HCT116 (cell line): ENCODE results near the gene NRCAM. TPM values are rescaled to one million over a fixed set of nuclear protein-coding genes. Genes with fewer than 3 reads are reported as not detected.
"Not testable (repeated sequence)": the region's sequence is repeated elsewhere in the genome, so short reads cannot be mapped to it uniquely, and the experiment has no call there.

Experiments used
- ATAC-seq: fragments of 200-7000 bp; cut with Tn5 transposase; 2 replicates; pipeline ENCODE4 v1.9.1; 2020; ENCODE audit warnings: mild to moderate bottlenecking, moderate library complexity
- BruUV-seq: library from RNA; stranded (reverse); fragments of 400-500 nt; replicated peaks from 2 replicates; lab custom pipeline; 2021; lab: Mats Ljungman, UMichigan
- CTCF ChIA-PET: fragments of 300-600 bp; sonication (Branson Sonifier 250); formaldehyde crosslinking; loops from one replicate; lab custom pipeline; 2021; ENCODE audit warnings: antibody characterized with exemption; lab: Charles Lee
- POLR2A ChIA-PET: fragments of 300-600, 350-600 bp; sonication (Branson Sonifier 250); formaldehyde crosslinking; loops from one replicate; lab custom pipeline; 2021; ENCODE audit warnings: antibody characterized with exemption; lab: Charles Lee
- RAD21 ChIA-PET, 2 experiments: fragments of 300-600 bp; sonication (Branson Sonifier 250); formaldehyde crosslinking; loops; one replicate each; lab custom pipeline; 2023; ENCODE audit warnings: low total read pairs in 2 of 2; ENCODE audit not compliant: uncharacterized antibody in 2 of 2, unreplicated experiment in 2 of 2, low non-redundant PET in 1 of 2; lab: Charles Lee
- DNase-seq: peaks from one replicate; pipeline ENCODE4 v3.0.0-alpha.2; 2010; ENCODE audit warnings: low read depth, low spot score
- H2AFZ ChIP-seq: fragments of 200-600 bp; shearing (Covaris generic), sonication (generic); 2 replicates; pipeline ENCODE4 v1.6.1; 2017; ENCODE audit warnings: low read depth, mixed run types, mixed read lengths, antibody characterized with exemption, low read length; ENCODE audit not compliant: poor library complexity, severe bottlenecking
- H3K27ac ChIP-seq: 2 replicates; pipeline ENCODE4 v1.5.1; 2012; ENCODE audit warnings: low read depth, low read length
- H3K27me3 ChIP-seq: fragments of 200-600 bp; sonication (generic); 2 replicates; pipeline ENCODE4 v1.6.1; 2016; ENCODE audit warnings: mixed run types, low read length, mixed read lengths; ENCODE audit not compliant: insufficient read depth
- H3K36me3 ChIP-seq, 2 experiments: fragments of 200-500 bp in 1 of 2; fragments of 200-600 bp in 1 of 2; sonication (Bioruptor generic) in 1 of 2; sonication (generic) in 1 of 2; 2 replicates each; pipeline versions ENCODE4 v1.5.1 to v1.6.1; 2014 to 2016; ENCODE audit warnings: low read length in 2 of 2, inconsistent platforms in 1 of 2, mixed read lengths in 1 of 2, mixed run types in 1 of 2; ENCODE audit not compliant: insufficient read depth in 2 of 2, control insufficient read depth in 1 of 2
- H3K4me1 ChIP-seq, 2 experiments: fragments of 200-600 bp in 1 of 2; sonication (generic) in 1 of 2; 2 replicates each; pipeline versions ENCODE4 v1.5.1 to v1.6.1; 2012 to 2017; ENCODE audit warnings: low read length in 2 of 2, inconsistent platforms in 1 of 2, mild to moderate bottlenecking in 1 of 2, mixed read lengths in 1 of 2, mixed run types in 1 of 2, moderate library complexity in 1 of 2; ENCODE audit not compliant: insufficient read depth in 2 of 2, control insufficient read depth in 1 of 2
- H3K4me2 ChIP-seq: fragments of 200-600 bp; sonication (generic); 2 replicates; pipeline ENCODE4 v1.6.1; 2017; ENCODE audit warnings: mixed run types, low read length, mixed read lengths
- H3K4me3 ChIP-seq, 2 experiments: fragments of 200-600 bp in 1 of 2; sonication (generic) in 1 of 2; replicated peaks in 1 of 2; 2 replicates each; pipeline ENCODE4 v1.5.1; 2011 to 2016; ENCODE audit warnings: low read length in 2 of 2, control low read depth in 1 of 2, low read depth in 1 of 2, mild to moderate bottlenecking in 1 of 2, mixed read lengths in 1 of 2, mixed run types in 1 of 2
- H3K79me2 ChIP-seq: fragments of 200-600 bp; sonication (generic); 2 replicates; pipeline ENCODE4 v1.6.1; 2017; ENCODE audit warnings: mild to moderate bottlenecking, mixed run types, low read length, moderate library complexity, mixed read lengths; ENCODE audit not compliant: insufficient read depth
- H3K9ac ChIP-seq: fragments of 200-600 bp; sonication (generic); 2 replicates; pipeline ENCODE4 v1.6.1; 2016; ENCODE audit warnings: low read length, mixed read lengths
- H3K9me2 ChIP-seq: fragments of 200-600 bp; sonication (generic), shearing (Covaris generic); 2 replicates; pipeline ENCODE4 v1.6.1; 2017; ENCODE audit warnings: mixed run types, mild to moderate bottlenecking, moderate library complexity; ENCODE audit not compliant: insufficient read depth
- H3K9me3 ChIP-seq, 2 experiments: fragments of 200-500 bp in 1 of 2; fragments of 200-600 bp in 1 of 2; sonication (Bioruptor generic) in 1 of 2; sonication (generic) in 1 of 2; 2 replicates each; pipeline ENCODE4 v1.6.1; 2014 to 2017; ENCODE audit warnings: low read length in 2 of 2, mixed read lengths in 2 of 2, inconsistent platforms in 1 of 2, low read depth in 1 of 2, mild to moderate bottlenecking in 1 of 2, mixed run types in 1 of 2, moderate library complexity in 1 of 2; ENCODE audit not compliant: control insufficient read depth in 1 of 2, insufficient read depth in 1 of 2
- H4K20me1 ChIP-seq: fragments of 200-600 bp; sonication (generic), shearing (Covaris generic); 2 replicates; pipeline ENCODE4 v1.6.1; 2017; ENCODE audit warnings: mixed run types, mild to moderate bottlenecking, moderate library complexity; ENCODE audit not compliant: insufficient read depth
- FOSL1 ChIP-seq: IDR thresholded peaks from 2 replicates; pipeline ENCODE4 v1.6.1; 2012; ENCODE audit warnings: low read depth
- JUND ChIP-seq: IDR thresholded peaks from 2 replicates; pipeline ENCODE4 v1.6.1; 2012
- POLR2A ChIP-seq: IDR thresholded peaks from 2 replicates; pipeline ENCODE4 v1.7.0; 2011; ENCODE audit warnings: borderline replicate concordance; ENCODE audit not compliant: insufficient read depth, insufficient read length; ENCODE audit errors: extremely low read depth
- POLR2AphosphoS5 ChIP-seq: IDR thresholded peaks from 2 replicates; pipeline ENCODE4 v1.6.1; 2011; ENCODE audit warnings: mild to moderate bottlenecking, low read depth, low read length, moderate library complexity
- RAD21 ChIP-seq: IDR thresholded peaks from 2 replicates; pipeline ENCODE4 v1.6.1; 2012; ENCODE audit warnings: low read depth, mild to moderate bottlenecking
- SIN3A ChIP-seq: IDR thresholded peaks from 2 replicates; pipeline ENCODE4 v1.6.1; 2012; ENCODE audit warnings: low read depth
- YY1 ChIP-seq: IDR thresholded peaks from 2 replicates; pipeline ENCODE4 v1.6.1; 2011; ENCODE audit warnings: low read length, low read depth, moderate library complexity, mild to moderate bottlenecking; ENCODE audit not compliant: insufficient replicate concordance; ENCODE audit errors: extremely low read depth
- ZFX ChIP-seq: fragments of 450-650 bp; IDR thresholded peaks from 2 replicates; pipeline ENCODE4 v1.6.1; 2017
- ZNF274 ChIP-seq: fragments of 200-500 bp; sonication (Bioruptor generic); IDR thresholded peaks from 2 replicates; pipeline ENCODE4 v1.6.1; 2014; ENCODE audit warnings: mild to moderate bottlenecking, low read depth, low read length, inconsistent platforms
- intact Hi-C: fragments of 100-400 bp; cut with micrococcal nuclease; formaldehyde crosslinking; loops from 2 replicates; pipeline ENCODE4 v1.10.0; 2022
- total RNA-seq: library from RNA; stranded (reverse); gene quantifications from one replicate; pipeline ENCODE4 v1.2.1, GENCODE V29; 2021; ENCODE audit not compliant: unreplicated experiment
- TF ChIP-seq, protein P1 (sequence below), 3 experiments: fragments of 200-600 bp in 1 of 3; sonication (generic) in 1 of 3; IDR thresholded peaks in 2 of 3; conservative IDR thresholded peaks in 1 of 3; 2 replicates each; pipeline ENCODE4 v1.5.1; 2012 to 2017; ENCODE audit warnings: low read depth in 2 of 3, low read length in 2 of 3, antibody characterized with exemption in 1 of 3, borderline replicate concordance in 1 of 3, control low read depth in 1 of 3, mild to moderate bottlenecking in 1 of 3, mixed read lengths in 1 of 3, mixed run types in 1 of 3, moderate library complexity in 1 of 3; ENCODE audit not compliant: insufficient read depth in 1 of 3
- TF ChIP-seq, protein P2 (sequence below): IDR thresholded peaks from 2 replicates; pipeline ENCODE4 v1.6.1; 2011; ENCODE audit warnings: mild to moderate bottlenecking, low read length, moderate library complexity; ENCODE audit not compliant: insufficient replicate concordance; ENCODE audit errors: extremely low read depth

The NRCAM gene
- total RNA-seq, 1 experiment from 2014 or later = 0.15 TPM

DNA sequence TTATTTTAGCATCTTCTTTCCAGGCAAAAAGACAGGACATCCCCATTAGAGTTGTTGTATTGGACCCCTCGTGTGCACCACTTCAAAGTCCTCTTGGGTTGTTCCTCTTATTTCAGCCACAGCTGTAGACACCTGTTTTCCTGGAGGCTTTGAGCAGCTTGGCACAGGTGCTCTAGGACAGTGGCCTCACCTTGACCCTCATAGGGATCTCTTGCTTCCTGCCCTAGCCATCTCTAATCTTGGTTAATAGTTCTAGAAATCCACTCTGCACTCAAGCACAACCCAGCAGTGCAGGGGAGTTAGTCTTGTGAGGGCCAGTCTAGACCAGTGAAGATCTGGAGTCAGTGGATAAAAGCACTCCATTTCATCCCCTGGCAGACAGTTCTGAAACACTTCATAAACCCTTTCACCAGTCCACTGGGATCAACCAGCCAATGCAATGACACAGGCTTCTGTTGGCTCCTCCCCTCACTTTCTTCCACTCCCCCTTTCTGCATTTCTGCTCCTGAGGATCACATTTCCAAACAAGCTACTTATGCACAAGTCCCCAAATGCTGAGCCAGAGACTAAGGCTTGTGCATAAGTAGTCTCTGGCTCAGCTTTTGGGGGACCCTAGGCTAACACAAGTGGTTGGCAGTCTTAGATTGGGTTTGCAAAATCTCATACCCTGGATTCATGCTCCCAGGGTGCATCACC, 194.5 kb downstream of the NRCAM start:
- no peak overlapping the region for H3K9ac ChIP-seq
- ATAC-seq = no peak
- H3K4me3 ChIP-seq = no peak overlapping the region
- no peak overlapping the region for H3K27ac ChIP-seq
- intact Hi-C loops = no loop called here
- no peaks in the 10 kb centered on the region for H4K20me1 ChIP-seq
- H3K79me2 ChIP-seq = no peaks in the 10 kb centered on the region
- no peak for TF ChIP-seq YY1
- TF ChIP-seq POLR2AphosphoS5 = no peak
- TF ChIP-seq ZNF274 = no peak
- TF ChIP-seq, protein P1, sequence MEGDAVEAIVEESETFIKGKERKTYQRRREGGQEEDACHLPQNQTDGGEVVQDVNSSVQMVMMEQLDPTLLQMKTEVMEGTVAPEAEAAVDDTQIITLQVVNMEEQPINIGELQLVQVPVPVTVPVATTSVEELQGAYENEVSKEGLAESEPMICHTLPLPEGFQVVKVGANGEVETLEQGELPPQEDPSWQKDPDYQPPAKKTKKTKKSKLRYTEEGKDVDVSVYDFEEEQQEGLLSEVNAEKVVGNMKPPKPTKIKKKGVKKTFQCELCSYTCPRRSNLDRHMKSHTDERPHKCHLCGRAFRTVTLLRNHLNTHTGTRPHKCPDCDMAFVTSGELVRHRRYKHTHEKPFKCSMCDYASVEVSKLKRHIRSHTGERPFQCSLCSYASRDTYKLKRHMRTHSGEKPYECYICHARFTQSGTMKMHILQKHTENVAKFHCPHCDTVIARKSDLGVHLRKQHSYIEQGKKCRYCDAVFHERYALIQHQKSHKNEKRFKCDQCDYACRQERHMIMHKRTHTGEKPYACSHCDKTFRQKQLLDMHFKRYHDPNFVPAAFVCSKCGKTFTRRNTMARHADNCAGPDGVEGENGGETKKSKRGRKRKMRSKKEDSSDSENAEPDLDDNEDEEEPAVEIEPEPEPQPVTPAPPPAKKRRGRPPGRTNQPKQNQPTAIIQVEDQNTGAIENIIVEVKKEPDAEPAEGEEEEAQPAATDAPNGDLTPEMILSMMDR (IDR thresholded peaks at IDR 0.05 in 2 of 3, conservative IDR thresholded peaks at IDR 0.05 in 1 of 3; ENCODE audit: borderline replicate concordance in 1 of 3, insufficient read depth in 1 of 3, low read depth in 2 of 3, low read length in 2 of 3) = no peak
- no peak for TF ChIP-seq RAD21
- TF ChIP-seq, protein P2, sequence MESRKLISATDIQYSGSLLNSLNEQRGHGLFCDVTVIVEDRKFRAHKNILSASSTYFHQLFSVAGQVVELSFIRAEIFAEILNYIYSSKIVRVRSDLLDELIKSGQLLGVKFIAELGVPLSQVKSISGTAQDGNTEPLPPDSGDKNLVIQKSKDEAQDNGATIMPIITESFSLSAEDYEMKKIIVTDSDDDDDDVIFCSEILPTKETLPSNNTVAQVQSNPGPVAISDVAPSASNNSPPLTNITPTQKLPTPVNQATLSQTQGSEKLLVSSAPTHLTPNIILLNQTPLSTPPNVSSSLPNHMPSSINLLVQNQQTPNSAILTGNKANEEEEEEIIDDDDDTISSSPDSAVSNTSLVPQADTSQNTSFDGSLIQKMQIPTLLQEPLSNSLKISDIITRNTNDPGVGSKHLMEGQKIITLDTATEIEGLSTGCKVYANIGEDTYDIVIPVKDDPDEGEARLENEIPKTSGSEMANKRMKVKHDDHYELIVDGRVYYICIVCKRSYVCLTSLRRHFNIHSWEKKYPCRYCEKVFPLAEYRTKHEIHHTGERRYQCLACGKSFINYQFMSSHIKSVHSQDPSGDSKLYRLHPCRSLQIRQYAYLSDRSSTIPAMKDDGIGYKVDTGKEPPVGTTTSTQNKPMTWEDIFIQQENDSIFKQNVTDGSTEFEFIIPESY = no peak
- no peak for TF ChIP-seq SIN3A
- no peak for TF ChIP-seq POLR2A
- TF ChIP-seq ZFX = no peak
- TF ChIP-seq JUND = no peak
- no peak for TF ChIP-seq FOSL1
- TF ChIP-seq, all 23 proteins: peak for 0
- no TSS peak for BruUV-seq
- ChIA-PET RAD21 (no interaction called here), POLR2A (no interaction called here), CTCF (no interaction called here)
- Histone ChIP-seq H2AFZ (no peak overlapping the region), H3K9me2 (no peaks in the 10 kb centered on the region), H3K9me3 (no peaks in the 10 kb centered on the region), H3K27me3 (no peaks in the 10 kb centered on the region), H3K36me3 (no peaks in the 10 kb centered on the region), H3K4me2 (no peak overlapping the region), H3K4me1 (peaks cover 3 to 7% of the 10 kb centered on the region in 2 experiments; a peak in 3 of 4 replicates)
- no peak for DNase-seq

DNA sequence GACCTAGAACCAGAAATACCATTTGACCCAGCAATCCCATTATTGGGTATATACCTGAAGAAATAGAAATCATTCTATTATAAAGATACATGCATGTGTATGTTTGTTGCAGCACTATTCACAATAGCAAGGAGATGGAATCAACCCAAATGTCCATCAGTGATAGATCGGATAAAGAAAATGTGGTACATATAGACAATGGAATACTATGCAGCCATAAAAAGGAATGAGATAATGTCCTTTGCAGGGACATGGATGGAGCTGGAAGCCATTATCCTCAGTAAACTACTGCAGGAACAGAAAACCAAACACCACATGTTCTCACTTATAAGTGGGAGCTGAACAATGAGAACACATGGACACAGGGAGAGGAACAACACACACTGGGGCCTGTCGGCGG, 196.8 kb downstream of the NRCAM start:
- RAD21 ChIA-PET, POLR2A ChIA-PET, H3K79me2 ChIP-seq, H3K4me3 ChIP-seq, H3K9me2 ChIP-seq, BruUV-seq, H3K27ac ChIP-seq, H3K4me1 ChIP-seq, H3K9ac ChIP-seq, H3K9me3 ChIP-seq, H3K36me3 ChIP-seq, H2AFZ ChIP-seq, intact Hi-C loops, H3K4me2 ChIP-seq, ATAC-seq, H4K20me1 ChIP-seq, H3K27me3 ChIP-seq, CTCF ChIA-PET, DNase-seq: not testable (repeated sequence)
